Left lung (tissue), 10 donors: ENCODE measurements around the gene CPE. TPM values are rescaled to one million over a fixed set of nuclear protein-coding genes. Genes with fewer than 3 reads are reported as not detected.

Source experiments
- ATAC-seq: fragments of 200-7000 bp; cut with Tn5 transposase; one replicate; pipeline ENCODE4 v1.9.1; 2020; ENCODE audit warnings: moderate library complexity
- DNase-seq, 4 donors: peaks; one replicate each; pipeline ENCODE4 v3.0.0-alpha.2; 2013 to 2020
- H3K27ac ChIP-seq, 2 donors: fragments of 200-600 bp; sonication (generic) in 1 of 2; one replicate each; pipeline versions ENCODE4 v1.5.0 to v1.8.0; 2020 to 2021
- H3K27me3 ChIP-seq, 2 donors: fragments of 200-600 bp; sonication (generic) in 1 of 2; one replicate each; pipeline versions ENCODE4 v1.5.0 to v1.8.0; 2020 to 2021
- H3K36me3 ChIP-seq, 2 donors: fragments of 200-600 bp; sonication (generic) in 1 of 2; one replicate each; pipeline versions ENCODE4 v1.5.0 to v1.8.0; 2020 to 2021
- H3K4me1 ChIP-seq, 2 donors: fragments of 200-600 bp; one replicate each; pipeline ENCODE4 v1.8.0; 2021
- H3K4me3 ChIP-seq, 2 donors: fragments of 200-600 bp; sonication (generic) in 1 of 2; one replicate each; pipeline versions ENCODE4 v1.5.0 to v1.8.0; 2020 to 2021; ENCODE audit warnings: mild to moderate bottlenecking in 1 of 2
- H3K9me3 ChIP-seq, 2 donors: fragments of 200-600 bp; sonication (generic) in 1 of 2; one replicate each; pipeline versions ENCODE4 v1.5.0 to v1.8.0; 2020 to 2021
- CTCF ChIP-seq, 2 donors: fragments of 200-600 bp; sonication (generic) in 1 of 2; IDR thresholded peaks; one replicate each; pipeline versions ENCODE4 v1.5.0 to v1.8.0; 2021; ENCODE audit warnings: antibody characterized with exemption in 2 of 2
- intact Hi-C, 2 donors: fragments of 100-400 bp; cut with DNase I; formaldehyde crosslinking; loops; one replicate each; pipeline versions ENCODE4 v1.11.2 to v1.14.2; 2022
- polyA plus RNA-seq, 6 donors: library from polyadenylated mRNA; unstranded; fragments of 120-200 nt; gene quantifications; one replicate each; pipeline ENCODE4 v1.2.1, GENCODE V29; 2013; ENCODE audit not compliant: insufficient read length in 6 of 6
- total RNA-seq, 2 donors: library from RNA; stranded (reverse); fragmentation: NEBNext Ultra II Directional; extraction: Animal tissue kit (Norgen Biotek cat#: 25700); gene quantifications; one replicate each; pipeline ENCODE4 v1.2.1, GENCODE V29; 2021
- donor health status: DM: no; HTN: yes; CAD: no.
- donor health status: DM: no; HTN: no; CAD: no.

Gene CPE
- total and polyA plus RNA-seq, 8 donors, result 24.5 to 222 (median 161) TPM

- H3K36me3 ChIP-seq, result no peaks in the 10 kb centered on the region
- intact Hi-C loops, result no loop called here
- no peaks in the 10 kb centered on the region for H3K27me3 ChIP-seq
- no peaks in the 10 kb centered on the region for H3K9me3 ChIP-seq
- no peak for ATAC-seq
- no peaks in the 10 kb centered on the region for H3K4me1 ChIP-seq
- no peak for TF ChIP-seq CTCF (IDR thresholded peaks at IDR 0.05)
- no peak overlapping the region for H3K27ac ChIP-seq
- H3K4me3 ChIP-seq, result no peak overlapping the region
- no peak for DNase-seq
Observed at GRCh38 chr4:165437691-165438090, 58.9 kb downstream of the CPE start.

GRCh38 chr4:165439344-165439743 lies 60.5 kb downstream of the CPE start:
- H3K36me3 ChIP-seq, result no peaks in the 10 kb centered on the region
- intact Hi-C loops, result no loop called here
- H3K9me3 ChIP-seq, result no peaks in the 10 kb centered on the region
- DNase-seq (no peak), ATAC-seq (no peak)
- H3K4me1 ChIP-seq, result no peaks in the 10 kb centered on the region
- H3K27me3 ChIP-seq, result no peaks in the 10 kb centered on the region
- TF ChIP-seq CTCF (IDR thresholded peaks at IDR 0.05), result no peak
- H3K27ac ChIP-seq, result no peak overlapping the region
- H3K4me3 ChIP-seq, result no peak overlapping the region

- TF ChIP-seq CTCF (IDR thresholded peaks at IDR 0.05), result no peak
- ATAC-seq, result no peak
- intact Hi-C loops, result no loop called here
- no peaks in the 10 kb centered on the region for H3K36me3 ChIP-seq
- H3K9me3 ChIP-seq, result no peaks in the 10 kb centered on the region
- no peak overlapping the region for H3K27ac ChIP-seq
- DNase-seq, result no peak
- H3K4me1 ChIP-seq, result no peaks in the 10 kb centered on the region
- H3K27me3 ChIP-seq, result no peaks in the 10 kb centered on the region
- no peak overlapping the region for H3K4me3 ChIP-seq
Observed at GRCh38 chr4:165439981-165440380, 61.2 kb downstream of the CPE start.

- no peaks in the 10 kb centered on the region for H3K4me1 ChIP-seq
- DNase-seq (peak in 2 of 4 donors; percentile 23 to 46), ATAC-seq (peak; percentile 47)
- no peak for TF ChIP-seq CTCF (IDR thresholded peaks at IDR 0.05)
- no peak overlapping the region for H3K4me3 ChIP-seq
- H3K9me3 ChIP-seq, result no peaks in the 10 kb centered on the region
- H3K27ac ChIP-seq, result no peak overlapping the region
- no peaks in the 10 kb centered on the region for H3K27me3 ChIP-seq
- intact Hi-C loops, result no loop called here
- H3K36me3 ChIP-seq, result no peaks in the 10 kb centered on the region
Observed at GRCh38 chr4:165440415-165441158, 61.8 kb downstream of the CPE start.

- intact Hi-C loops, result no loop called here
Observed at GRCh38 chr4:165443276-165443675, 64.5 kb downstream of the CPE start.

More at GRCh38 chr4:165443276-165443675, 64.5 kb downstream of the CPE start:
- ATAC-seq, result no peak
- Histone ChIP-seq H3K4me1 (no peaks in the 10 kb centered on the region), H3K9me3 (no peaks in the 10 kb centered on the region), H3K4me3 (no peak overlapping the region), H3K27me3 (no peaks in the 10 kb centered on the region), H3K36me3 (no peaks in the 10 kb centered on the region), H3K27ac (no peak overlapping the region)
- no peak for DNase-seq
- TF ChIP-seq CTCF (IDR thresholded peaks at IDR 0.05), result no peak
